GM19328 (cell line): ENCODE measurements around the gene ZSCAN18.

ENCODE experiments used
- ATAC-seq: cut with Tn5 transposase; IDR thresholded peaks from one replicate; pipeline ENCODE4 v1.9.1; 2021; ENCODE audit warnings: mild to moderate bottlenecking, moderate library complexity; ENCODE audit not compliant: unreplicated experiment

Gene ZSCAN18

GRCh38 chr19:58044886-58045285 lies 53.1 kb downstream of the ZSCAN18 start:
- no peak for ATAC-seq

GRCh38 chr19:58044391-58044790 lies 53.6 kb downstream of the ZSCAN18 start:
- ATAC-seq = no peak

- no peak for ATAC-seq
These were observed 55.3 kb downstream of the ZSCAN18 start for GRCh38 chr19:58042495-58043340.

GRCh38 chr19:58040751-58041525 lies 57.1 kb downstream of the ZSCAN18 start:
- ATAC-seq = no peak

GRCh38 chr19:58038688-58039204 lies 59.3 kb downstream of the ZSCAN18 start:
- no peak for ATAC-seq

- no peak for ATAC-seq
These were observed 59.9 kb downstream of the ZSCAN18 start for GRCh38 chr19:58037927-58038687.

GRCh38 chr19:58035863-58036262 lies 62.2 kb downstream of the ZSCAN18 start:
- ATAC-seq = no peak

- no peak for ATAC-seq
These were observed 63.6 kb downstream of the ZSCAN18 start for GRCh38 chr19:58034477-58034793.
